Effector memory CD8-positive, alpha-beta T cell (primary cell): ENCODE results near the gene HDAC6.
"Not testable (repeated sequence)": the region's sequence is repeated elsewhere in the genome, so short reads cannot be mapped to it uniquely, and the experiment has no call there.

ENCODE experiments used
- ATAC-seq: fragments of 150-1000 bp; cut with Tn5 transposase; replicated peaks from 2 replicates; pipeline ENCODE4 v1.10.0; 2021; ENCODE audit warnings: mild to moderate bottlenecking, moderate library complexity
- DNase-seq, 3 experiments: peaks; one replicate each; pipeline ENCODE4 v3.0.0; 2021
- H3K27ac Mint-ChIP-seq, 2 donors: one replicate each; pipeline ENCODE4 v1.8.0; 2022; ENCODE audit warnings: mild to moderate bottlenecking in 2 of 2, mixed read lengths in 2 of 2, moderate library complexity in 2 of 2
- H3K27me3 Mint-ChIP-seq, 2 donors: one replicate each; pipeline ENCODE4 v1.8.0; 2022; ENCODE audit warnings: mixed read lengths in 2 of 2
- H3K36me3 Mint-ChIP-seq: one replicate; pipeline ENCODE4 v1.8.0; 2022; ENCODE audit warnings: mild to moderate bottlenecking, moderate library complexity, mixed read lengths; ENCODE audit not compliant: insufficient read depth
- H3K4me1 Mint-ChIP-seq, 2 donors: one replicate each; pipeline ENCODE4 v1.8.0; 2022; ENCODE audit warnings: low read depth in 2 of 2, mixed read lengths in 2 of 2
- H3K4me3 Mint-ChIP-seq, 2 donors: one replicate each; pipeline ENCODE4 v1.8.0; 2022; ENCODE audit warnings: mild to moderate bottlenecking in 2 of 2, mixed read lengths in 2 of 2, moderate library complexity in 2 of 2
- H3K9me3 Mint-ChIP-seq, 2 donors: one replicate each; pipeline ENCODE4 v1.8.0; 2022; ENCODE audit warnings: mixed read lengths in 2 of 2

Gene HDAC6

DNA sequence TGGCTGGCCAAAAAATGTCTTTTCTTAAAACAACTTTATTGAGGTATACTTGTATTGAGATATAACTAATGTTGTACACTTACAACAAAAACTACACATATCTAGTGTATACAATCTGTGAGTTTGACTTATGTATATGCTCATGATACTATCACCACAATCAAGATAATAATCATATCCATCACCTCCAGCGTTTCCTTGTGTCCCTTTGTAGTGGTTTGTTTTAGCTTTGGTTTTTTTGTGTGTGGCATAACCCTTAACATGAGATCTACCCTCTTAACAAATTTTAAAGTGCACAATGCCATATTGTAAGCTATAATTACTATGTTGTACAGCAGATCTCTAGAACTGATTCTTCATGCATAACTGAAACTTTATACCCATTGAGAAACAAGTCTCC lies 47.0 kb downstream of the HDAC6 start:
- H3K27me3 Mint-ChIP-seq: peaks cover 2 to 12% of the 10 kb centered on the region in 2 donors
- H3K27ac Mint-ChIP-seq: no peak overlapping the region
- no peak for DNase-seq
- no peak overlapping the region for H3K4me3 Mint-ChIP-seq
- ATAC-seq: peak; percentile 17
- H3K36me3 Mint-ChIP-seq: no peaks in the 10 kb centered on the region
- peaks cover 0 to 2% of the 10 kb centered on the region in 2 donors for H3K4me1 Mint-ChIP-seq
- peaks cover 0 to 2% of the 10 kb centered on the region in 2 donors for H3K9me3 Mint-ChIP-seq

DNA sequence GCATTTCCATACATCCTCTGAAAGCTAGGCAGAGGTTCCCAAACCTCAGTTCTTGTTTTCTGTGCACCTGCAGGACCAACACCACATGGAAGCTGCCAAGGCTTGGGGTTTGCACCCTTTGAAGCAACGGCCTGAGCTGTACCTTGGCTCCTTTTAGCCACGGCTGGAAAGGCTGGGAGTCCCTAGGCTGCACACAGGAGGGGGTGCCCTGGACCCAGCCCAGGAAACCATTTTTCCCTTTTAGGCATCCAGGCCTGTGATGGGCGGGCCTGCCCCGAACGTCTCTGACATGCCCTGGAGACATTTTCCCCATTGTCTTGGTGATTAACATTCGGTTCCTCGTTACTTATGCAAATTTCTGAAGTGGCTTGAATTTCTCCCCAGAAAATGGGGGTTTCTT lies 51.0 kb downstream of the HDAC6 start:
- Mint-ChIP-seq H3K9me3 (peaks cover 0 to 2% of the 10 kb centered on the region in 2 donors), H3K4me1 (peaks cover 2 to 4% of the 10 kb centered on the region in 2 donors), H3K27me3 (peaks cover 16 to 22% of the 10 kb centered on the region in 2 donors), H3K36me3 (no peaks in the 10 kb centered on the region), H3K4me3 (no peak overlapping the region), H3K27ac (no peak overlapping the region)
- DNase-seq: no peak
- ATAC-seq: no peak

DNA sequence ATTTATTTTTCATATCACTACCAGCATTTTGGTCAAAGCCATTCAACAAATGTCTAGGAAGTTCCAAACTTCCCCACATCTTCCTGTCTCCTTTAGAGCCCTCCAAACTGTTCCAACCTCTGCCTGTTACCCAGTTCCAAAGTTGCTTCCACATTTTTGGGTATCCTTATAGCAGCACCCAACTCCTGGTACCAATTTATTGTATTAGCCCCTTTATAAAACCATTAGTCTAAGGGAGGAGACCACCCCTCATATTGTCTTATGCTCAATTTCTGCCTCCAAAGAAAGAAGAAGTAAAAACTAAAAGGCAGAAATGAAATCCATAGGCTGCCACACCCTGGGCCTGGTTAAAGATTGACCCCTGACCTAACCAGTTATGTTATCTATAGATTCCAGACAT lies 51.6 kb downstream of the HDAC6 start:
- not testable (repeated sequence) for ATAC-seq, H3K36me3 Mint-ChIP-seq, H3K4me3 Mint-ChIP-seq, H3K27ac Mint-ChIP-seq, H3K4me1 Mint-ChIP-seq, H3K9me3 Mint-ChIP-seq, DNase-seq
- peaks cover 16 to 22% of the 10 kb centered on the region in 2 donors for H3K27me3 Mint-ChIP-seq

DNA sequence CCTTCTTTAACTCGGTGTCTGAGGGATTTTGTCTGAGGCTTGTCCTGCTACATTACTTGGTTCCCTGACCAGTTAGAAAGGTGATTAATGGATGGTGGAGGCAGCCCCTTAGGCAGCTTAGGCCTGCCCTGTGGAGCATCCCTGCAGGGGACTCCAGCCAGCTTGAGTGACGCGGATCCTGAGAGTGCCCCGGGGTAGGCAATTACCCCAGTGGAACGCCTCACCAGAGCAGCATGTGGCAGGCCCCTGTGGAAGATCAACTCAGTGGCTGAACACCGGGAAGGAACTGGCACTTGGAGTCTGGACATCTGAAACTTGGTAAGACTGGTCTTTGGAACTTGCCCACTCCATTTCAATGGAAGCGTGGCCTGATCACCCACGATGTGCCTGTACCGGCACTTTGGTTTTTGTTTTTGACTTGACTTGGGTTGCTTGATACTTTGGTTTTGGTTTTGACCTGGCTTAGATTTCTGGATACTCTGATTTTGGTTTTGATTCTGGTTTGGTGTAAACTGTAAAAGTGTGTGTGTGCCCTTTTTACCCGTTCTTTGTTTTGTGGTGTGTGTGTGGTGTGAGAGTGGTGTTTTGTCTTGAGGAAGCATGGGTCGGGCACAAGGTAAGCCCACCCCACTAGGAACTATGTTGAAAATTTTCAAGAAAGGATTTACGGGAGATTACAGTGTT lies 52.4 kb downstream of the HDAC6 start:
- H3K36me3 Mint-ChIP-seq: not testable (repeated sequence)

DNA sequence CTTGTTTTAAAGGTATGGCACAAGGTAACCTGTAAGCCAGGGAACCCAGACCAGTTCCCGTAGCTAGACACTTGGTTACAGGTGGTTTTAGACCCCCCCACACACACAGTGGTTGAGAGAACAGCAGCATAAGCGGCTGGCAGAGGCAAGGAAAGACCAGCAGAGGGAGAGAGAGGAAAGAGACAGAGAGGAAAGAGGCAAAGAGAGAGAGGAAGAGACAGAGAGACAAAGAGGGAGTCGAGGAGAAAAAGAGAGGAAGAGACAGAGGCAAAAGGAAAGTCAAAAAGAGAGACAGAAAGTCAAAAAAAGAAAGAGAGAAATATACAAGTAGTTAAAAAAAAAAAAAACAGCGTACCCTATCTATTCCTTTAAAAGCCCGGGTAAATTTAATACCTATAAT lies 53.0 kb downstream of the HDAC6 start:
- no peak overlapping the region for H3K4me3 Mint-ChIP-seq
- DNase-seq (no peak), ATAC-seq (no peak)
- peaks cover 16 to 22% of the 10 kb centered on the region in 2 donors for H3K27me3 Mint-ChIP-seq
- H3K4me1 Mint-ChIP-seq: peaks cover 0 to 4% of the 10 kb centered on the region in 2 donors
- H3K27ac Mint-ChIP-seq: no peak overlapping the region
- H3K36me3 Mint-ChIP-seq: no peaks in the 10 kb centered on the region
- peaks cover 0 to 2% of the 10 kb centered on the region in 2 donors for H3K9me3 Mint-ChIP-seq

More for the DNA sequence above, 52.4 kb downstream of the HDAC6 start:
- peaks cover 16 to 22% of the 10 kb centered on the region in 2 donors for H3K27me3 Mint-ChIP-seq
- ATAC-seq, H3K9me3 Mint-ChIP-seq, H3K27ac Mint-ChIP-seq, DNase-seq, H3K4me1 Mint-ChIP-seq, H3K4me3 Mint-ChIP-seq: not testable (repeated sequence)

DNA sequence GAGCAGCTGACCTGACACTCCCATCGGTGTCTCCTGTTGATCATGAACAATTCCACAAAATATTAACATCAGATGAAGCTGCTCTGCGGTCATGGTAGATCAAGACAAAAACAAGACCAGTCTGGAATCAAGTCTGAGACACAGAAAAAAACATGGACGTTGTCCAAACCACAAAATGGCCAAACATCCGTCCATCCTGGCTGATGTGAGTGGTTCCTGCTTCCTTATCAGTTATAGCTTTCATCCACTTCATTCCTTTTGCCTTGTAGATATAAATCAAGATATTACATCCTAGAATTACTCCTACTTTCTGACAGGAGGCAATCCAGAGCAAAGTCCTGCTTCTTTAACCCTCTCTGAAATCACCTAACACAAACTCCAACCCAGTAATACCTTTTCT lies 62.3 kb downstream of the HDAC6 start:
- H3K4me1 Mint-ChIP-seq: no peaks in the 10 kb centered on the region
- no peak overlapping the region for H3K27ac Mint-ChIP-seq
- DNase-seq: no peak
- H3K36me3 Mint-ChIP-seq: no peaks in the 10 kb centered on the region
- no peak for ATAC-seq
- H3K4me3 Mint-ChIP-seq: no peak overlapping the region
- peaks cover 5 to 7% of the 10 kb centered on the region in 2 donors for H3K27me3 Mint-ChIP-seq
- no peaks in the 10 kb centered on the region for H3K9me3 Mint-ChIP-seq

DNA sequence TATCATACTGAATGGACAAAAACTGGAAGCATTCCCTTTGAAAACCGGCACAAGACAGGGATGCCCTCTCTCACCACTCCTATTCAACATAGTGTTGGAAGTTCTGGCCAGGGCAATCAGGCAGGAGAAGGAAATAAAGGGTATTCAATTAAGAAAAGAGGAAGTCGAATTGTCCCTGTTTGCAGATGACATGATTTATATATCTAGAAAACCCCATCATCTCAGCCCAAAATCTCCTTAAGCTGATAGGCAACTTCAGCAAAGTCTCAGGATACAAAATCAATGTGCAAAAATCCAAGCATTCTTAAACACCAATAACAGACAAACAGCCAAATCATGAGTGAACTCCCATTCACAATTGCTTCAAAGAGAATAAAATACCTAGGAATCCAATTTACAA lies 70.2 kb downstream of the HDAC6 start:
- H3K4me1 Mint-ChIP-seq, DNase-seq, H3K27ac Mint-ChIP-seq, H3K27me3 Mint-ChIP-seq, H3K36me3 Mint-ChIP-seq, ATAC-seq, H3K9me3 Mint-ChIP-seq, H3K4me3 Mint-ChIP-seq: not testable (repeated sequence)
